Left renal cortex interstitium (tissue), 4 donors: ENCODE results near the gene EPHA10. TPM values are rescaled to one million over a fixed set of nuclear protein-coding genes. Genes with fewer than 3 reads are reported as not detected.
"Not testable (repeated sequence)": the region's sequence is repeated elsewhere in the genome, so short reads cannot be mapped to it uniquely, and the experiment has no call there.

Experiments
- DNase-seq, 4 donors: peaks; one replicate each; pipeline ENCODE4 v3.0.0-alpha.2; 2013; ENCODE audit warnings: low read depth in 4 of 4, low spot score in 2 of 4, missing footprints in 1 of 4
- polyA plus RNA-seq, 4 donors: library from polyadenylated mRNA; unstranded; fragments of 120-200 nt; gene quantifications; one replicate each; pipeline ENCODE4 v1.2.1, GENCODE V29; 2013; ENCODE audit not compliant: insufficient read length in 4 of 4

Gene EPHA10
- polyA plus RNA-seq, 4 donors, result 0.07 to 0.37 (median 0.19) TPM

DNA sequence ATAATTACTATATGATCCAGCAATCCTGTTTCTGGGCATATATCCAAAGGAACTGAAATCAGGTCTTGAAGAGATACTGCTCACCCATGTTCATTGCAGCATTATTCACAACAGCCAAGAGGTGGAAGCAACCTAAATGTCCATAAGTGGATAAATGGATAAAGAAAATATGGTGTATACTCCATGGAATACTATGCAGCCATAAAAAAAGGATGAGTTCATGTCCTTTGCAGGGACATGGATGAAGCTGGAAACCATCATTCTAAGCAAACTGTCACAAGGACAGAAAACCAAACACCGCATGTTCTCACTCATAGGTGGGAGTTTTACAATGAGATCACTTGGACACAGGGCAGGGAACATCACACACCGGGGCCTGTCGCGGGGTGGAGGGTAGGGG is 26.3 kb downstream of the EPHA10 start:
- DNase-seq, result not testable (repeated sequence)

DNA sequence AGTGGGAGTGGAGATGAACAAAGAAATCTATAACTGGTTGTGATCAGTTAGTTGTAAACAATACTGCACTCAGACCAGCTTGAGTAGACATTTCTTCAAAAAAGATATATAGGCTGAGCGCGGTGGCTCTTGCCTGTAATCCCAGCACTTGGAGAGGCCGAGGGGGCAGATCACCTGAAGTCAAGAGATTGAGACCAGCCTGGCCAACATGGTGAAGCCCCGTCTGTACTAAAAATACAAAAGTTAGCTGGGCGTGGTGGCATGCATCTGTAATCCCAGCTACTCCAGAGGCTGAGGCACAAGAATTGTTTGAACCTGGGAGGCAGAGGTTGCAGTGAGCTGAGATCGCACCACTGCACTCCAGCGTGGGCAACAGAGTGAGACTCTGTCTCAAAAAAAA is 26.9 kb downstream of the EPHA10 start:
- not testable (repeated sequence) for DNase-seq

DNA sequence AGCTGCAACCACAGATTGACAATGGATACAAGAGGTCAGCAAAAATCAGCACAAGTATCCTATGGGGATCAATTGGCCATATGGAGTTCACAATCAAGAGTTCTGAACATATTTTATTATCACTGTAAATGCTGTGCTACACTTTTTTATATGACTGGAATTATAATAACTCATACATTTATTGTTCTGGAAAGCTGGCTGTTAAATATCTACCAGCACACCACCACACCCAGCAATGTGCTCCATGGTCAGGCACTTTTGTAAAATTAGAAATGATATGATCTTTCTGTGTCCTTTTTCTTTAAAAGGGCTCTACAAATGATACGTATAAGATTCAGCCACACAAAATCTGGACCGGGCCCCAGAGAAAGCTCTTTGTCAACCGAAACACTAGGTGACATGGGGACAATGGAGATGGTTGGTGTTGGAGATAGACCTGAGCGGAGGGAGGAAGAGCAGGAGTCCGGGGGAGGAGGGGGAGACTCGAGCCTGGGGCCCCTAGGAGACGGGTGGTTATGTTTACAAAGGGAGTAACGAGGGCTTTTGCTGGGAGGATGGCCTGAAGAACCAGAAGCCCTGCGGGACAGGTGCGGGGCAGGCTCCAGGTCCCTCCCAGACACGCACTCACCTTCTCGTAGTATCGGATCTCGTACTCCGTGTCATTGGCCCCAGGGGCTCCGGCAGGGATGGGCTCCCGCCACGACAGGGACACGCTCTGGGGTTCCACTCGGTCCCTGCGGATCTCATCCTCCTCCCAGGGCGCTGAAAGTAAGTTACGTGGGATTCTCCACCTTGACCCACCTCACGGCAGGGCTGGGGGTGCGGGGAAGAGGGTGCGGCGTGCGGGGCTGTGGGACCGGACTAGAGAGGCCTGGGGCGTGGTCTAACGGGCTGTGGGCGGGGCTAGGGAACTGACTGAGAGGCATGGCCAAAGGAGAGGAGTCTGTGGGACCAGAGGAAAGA is 30.0 kb downstream of the EPHA10 start:
- no peak for DNase-seq

DNA sequence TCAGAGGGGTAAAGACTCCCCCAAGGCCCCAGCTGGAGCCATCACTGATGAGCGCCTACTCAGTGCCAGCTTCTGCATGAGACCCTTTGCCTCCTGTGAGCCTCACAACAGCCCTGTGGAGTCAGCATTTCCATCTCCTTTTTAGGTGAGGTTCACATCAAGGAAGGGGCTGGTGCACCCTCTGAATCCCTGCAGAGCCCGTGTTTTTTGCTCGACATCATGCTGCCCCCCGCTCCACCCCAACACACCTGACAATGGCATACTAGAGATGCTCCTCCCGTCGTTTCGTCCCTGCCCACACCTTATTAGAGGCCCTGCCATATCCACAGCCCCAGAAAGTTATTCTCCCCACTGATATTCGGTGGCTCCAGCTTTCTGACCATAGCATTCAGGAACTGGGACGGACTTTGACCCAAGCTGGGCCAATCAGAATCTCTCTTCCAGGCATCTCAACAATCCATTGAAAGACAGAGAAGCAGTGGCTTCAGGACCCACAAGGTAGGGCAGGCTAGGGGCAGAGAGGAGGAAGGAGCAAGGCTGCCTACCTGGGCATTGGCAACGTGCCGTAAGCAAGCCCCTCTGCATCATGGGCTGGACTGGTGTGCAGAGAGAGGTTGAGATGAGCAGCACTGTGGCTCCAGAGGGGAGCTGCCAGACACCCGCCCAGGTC is 32.7 kb downstream of the EPHA10 start:
- no peak for DNase-seq

DNA sequence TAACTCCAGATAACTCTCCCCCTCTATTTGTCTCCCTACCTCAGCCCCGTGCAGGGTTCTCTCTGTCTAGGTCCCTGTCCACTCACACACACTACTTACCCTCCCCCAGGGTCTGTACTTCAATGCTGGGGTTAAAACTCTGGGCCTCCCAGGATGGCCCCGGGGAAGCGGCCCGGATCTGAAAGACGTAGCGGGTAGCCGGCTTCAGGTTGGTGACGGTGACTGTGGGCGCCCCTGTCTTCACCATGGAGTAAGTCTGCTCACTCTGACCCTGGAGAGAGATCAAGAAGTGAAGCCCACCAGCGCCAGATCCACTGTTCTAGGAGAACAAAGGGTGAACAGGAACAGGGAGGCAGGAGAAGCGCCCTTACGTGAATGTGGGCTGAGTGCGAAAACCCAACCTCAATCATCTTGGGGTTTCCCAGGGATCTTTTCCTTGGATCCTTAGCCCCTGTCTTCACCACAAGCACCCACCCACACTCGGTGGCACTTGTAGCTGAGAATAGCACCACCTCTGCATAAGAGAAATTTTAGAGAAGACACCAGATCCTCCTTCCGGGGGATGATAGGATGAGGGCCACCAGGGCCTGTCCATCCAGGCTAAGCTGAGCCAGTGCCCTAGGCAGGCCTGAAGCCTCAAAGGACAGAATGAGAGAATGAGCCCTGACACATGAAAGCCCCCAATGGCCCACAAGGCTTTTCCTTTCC is 33.5 kb downstream of the EPHA10 start:
- DNase-seq, result no peak

DNA sequence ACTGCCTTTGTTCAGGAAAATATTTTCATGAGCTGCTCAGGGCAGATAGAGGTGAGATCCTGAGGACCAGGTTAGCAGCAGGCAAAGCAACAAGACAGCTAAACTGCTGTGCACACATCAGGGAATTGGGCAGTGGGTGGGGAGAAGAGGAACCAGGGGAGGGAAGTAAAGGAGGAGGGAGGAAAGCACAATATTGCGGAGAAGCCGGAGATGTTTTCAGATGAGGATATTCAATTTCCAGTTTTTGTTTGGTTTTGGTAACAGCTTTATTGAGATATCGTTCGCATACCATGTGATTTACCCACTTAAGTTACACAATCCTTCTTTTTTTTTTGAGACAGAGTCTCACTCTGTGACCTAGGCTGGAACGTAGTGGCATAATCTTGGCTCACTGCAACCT is 34.5 kb downstream of the EPHA10 start:
- DNase-seq, result no peak

DNA sequence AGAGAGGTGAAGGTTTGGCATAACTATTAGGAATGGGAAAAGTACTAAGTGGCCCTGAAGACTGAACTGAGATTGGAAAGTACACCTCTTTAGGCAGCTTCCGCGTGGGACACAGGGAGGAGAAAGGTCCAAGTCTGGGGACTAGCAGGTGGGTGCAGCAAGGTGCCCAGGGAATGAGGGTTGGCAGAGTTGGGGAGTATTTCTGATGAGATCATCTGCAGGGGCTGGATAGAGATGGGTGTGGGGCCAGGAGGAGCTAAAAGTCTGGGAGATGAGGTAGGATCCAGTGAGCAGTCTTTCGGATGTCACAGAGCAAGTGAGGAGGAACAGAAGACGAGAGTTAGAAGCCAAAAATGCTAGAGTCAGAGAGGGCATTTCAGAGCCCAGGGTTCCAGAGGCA is 36.5 kb downstream of the EPHA10 start:
- DNase-seq, result no peak

DNA sequence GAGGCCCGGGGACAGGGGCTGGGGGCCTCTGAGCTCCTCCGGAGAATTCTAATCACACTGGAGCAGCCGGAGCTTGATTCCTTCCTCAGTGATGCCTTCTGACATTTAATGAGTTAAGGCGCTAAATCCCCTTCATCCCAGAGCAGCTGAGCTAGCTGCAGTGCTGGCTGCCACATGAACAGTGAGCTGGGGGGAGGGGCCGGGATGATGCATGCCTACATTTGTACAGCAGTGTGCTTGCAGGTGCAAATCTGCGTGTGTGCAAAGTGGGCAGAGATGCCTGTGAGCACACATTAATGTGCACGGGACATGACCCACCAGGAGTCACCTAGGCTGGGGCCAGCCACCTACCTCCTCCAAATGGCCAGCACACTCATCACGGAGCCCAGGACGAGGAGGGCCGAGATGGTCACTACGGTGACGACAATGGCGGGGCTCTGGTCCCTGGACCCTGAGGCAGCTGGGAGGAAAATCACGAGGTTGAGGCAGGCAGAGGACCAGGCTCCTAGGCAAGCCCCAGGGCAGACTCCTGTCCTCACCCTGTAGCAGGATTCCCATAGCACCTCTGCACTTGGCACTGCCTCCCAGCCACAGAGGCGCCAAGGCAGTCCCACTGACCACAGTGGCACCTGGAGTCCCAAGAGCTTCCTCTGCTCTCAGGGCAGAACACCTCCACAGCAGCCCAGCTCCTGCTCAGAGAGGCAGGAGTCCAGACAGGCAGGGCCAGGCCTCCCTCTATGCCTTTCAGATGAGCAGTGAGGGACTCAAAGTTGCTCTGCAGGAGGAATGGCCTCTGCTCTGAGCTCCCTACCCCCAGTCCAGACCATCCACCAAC is 38.0 kb downstream of the EPHA10 start:
- no peak for DNase-seq

DNA sequence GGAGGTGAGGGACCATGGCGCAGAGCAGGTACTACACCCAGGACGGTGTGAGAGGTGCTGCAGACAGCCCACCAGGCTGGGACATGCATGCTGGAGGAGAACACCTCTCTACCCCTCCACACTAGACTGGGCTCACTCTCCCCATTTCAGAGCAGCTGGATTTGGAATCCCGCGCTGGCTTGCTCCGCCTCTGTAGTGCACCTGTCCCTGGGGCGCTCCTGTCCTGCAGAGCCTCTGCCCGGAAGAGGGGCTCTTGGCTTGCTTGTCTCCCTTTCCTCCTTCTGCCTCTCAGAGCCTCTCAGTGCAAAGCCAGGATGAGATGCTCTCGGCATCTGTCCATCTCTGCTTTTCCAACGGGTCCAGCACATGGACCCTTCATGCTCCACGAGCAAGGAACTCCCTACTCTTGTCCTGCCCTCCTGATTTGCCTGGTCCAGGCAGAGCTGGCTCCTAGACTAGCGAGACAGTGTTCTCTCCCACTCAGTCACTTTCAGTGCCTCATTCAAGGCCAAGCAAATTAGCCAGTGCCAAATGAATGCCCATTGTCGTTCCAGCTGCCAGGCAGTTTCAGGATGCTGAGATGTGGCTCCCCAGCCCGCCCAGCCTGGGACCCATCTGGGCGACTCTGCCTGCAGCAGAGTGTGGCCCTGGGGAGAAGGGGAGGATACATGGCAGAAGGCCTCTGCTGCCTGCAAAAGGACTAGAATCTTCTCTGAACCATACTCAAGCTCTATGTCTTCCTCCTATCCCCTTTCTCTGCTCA is 38.9 kb downstream of the EPHA10 start:
- DNase-seq, result no peak

DNA sequence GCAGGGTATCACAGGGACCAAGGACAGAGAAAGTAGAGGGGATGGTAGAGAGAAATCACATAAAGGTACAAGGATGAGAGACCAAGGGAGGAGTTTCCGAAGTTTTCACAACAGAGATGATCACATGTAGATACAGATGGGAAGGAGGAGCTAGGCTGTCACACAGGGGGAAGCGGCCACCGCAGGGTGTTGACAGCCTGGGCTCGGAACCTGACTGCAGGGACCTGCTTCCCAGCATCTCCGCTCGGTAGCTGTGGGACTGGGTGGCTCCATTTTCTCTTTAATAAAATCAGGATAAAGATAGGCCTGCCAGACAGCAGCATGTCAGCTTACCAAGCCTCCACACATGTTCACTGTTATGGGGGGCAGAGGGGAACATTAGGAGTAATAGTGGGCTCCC is 40.3 kb downstream of the EPHA10 start:
- DNase-seq, result no peak

DNA sequence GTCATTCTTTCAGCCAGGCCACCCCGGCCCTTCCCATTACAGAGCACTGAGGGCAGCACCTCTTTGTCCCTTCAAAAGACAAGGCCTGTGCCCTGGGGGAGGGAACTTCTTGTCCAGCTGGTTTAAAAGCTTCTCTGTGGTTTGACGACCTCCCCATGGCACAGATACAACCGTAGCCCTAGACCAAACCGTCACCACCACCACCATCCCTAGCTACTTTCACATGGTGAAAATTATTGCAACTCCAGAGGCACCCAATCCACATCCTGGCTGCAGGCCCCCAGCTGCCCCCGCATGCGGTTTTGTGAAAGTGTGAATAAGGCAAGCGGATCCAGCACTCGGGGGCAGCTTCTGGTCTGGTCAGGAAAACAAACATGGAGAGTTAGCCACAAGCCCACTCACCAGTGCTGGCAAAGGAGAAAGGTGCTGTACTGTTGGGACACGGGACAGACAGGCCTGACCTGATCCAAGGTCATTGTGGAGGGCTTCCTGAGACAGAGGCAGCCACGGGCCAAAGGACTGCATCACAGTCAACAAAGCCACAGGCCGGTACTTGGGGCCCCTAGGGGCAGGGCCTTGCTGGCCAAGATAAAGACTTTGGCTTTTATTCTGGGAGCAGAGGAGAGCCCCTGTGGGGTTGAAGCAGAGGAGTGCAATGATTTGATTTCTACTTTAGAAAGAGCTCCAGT is 41.4 kb downstream of the EPHA10 start:
- DNase-seq, result no peak

DNA sequence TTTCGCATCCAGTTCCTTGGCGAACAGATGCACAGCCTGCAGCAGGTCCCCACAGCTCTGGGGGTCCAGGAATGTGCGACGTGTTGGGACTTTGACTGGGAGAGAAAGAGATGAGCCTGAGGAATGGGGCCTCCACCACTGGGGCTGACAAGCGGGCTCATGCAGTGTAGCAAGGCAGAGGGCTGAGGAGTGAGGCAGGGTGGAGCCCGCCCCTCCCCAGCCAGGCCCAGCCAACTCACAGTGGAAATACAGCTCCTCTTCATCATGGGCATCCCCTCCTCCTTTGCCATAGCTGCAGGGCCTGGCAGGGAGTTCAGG is 41.9 kb downstream of the EPHA10 start:
- DNase-seq, result no peak

DNA sequence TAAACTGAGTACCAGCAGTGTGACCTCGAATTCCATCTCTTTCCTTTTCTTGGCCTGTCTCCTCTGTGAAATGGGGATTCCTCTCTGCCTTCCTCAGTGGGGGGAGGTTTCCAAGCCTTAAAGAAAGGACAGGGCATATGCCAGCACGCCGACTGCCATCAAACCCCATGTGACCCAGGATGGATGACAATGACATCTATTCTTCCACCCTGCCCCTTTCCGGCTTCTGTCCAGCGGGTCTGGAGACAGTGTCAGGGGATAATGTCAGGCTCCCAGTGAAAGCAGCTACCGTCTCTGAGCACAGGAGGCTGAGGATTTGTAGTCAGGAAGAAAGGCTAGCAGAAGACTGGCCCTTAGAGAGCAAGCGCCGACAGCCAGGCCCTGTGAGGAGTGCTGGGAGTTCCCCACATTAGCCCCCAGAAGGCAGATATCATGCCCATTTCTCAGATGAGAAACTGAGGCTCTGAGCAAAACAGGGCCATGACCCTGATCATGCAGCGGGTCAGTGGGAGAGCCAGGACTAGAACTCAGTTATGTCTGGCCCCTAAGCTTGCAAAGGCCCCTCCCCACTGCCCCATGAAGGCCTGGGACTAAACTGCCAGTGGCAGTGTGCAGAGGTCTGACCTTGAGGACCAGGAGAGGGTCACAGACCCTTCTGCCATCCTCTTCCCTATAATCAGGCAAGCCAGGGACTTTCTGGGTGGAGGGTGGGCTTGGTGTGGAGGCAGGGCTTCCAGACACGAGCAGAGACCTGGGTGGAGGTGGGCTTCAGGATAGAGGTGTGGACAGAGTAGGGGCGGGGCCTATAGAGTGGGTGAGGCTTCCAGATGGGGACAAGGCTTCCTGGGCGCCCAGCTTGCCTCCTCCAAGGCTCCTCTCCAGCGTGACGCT is 42.5 kb downstream of the EPHA10 start:
- no peak for DNase-seq

DNA sequence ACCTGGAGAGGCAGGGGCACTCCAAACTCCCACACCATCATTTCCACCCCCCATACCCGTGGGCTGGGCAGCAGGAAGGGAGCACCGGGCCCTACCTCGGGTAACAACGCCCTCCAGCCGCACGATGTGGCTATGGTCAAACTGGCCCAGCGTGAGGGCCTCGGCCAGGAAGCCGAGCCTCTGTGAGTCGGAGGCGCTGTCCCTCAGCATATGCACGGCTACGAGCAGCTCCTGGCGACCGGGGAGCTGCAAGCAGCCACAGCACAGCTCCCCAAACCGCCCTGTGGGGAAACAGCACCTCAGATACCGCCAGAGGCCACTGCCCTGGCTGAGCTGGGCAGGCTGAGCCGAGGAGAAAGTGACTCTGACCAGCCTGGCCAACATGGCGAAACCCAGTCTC is 43.4 kb downstream of the EPHA10 start:
- DNase-seq, result no peak

DNA sequence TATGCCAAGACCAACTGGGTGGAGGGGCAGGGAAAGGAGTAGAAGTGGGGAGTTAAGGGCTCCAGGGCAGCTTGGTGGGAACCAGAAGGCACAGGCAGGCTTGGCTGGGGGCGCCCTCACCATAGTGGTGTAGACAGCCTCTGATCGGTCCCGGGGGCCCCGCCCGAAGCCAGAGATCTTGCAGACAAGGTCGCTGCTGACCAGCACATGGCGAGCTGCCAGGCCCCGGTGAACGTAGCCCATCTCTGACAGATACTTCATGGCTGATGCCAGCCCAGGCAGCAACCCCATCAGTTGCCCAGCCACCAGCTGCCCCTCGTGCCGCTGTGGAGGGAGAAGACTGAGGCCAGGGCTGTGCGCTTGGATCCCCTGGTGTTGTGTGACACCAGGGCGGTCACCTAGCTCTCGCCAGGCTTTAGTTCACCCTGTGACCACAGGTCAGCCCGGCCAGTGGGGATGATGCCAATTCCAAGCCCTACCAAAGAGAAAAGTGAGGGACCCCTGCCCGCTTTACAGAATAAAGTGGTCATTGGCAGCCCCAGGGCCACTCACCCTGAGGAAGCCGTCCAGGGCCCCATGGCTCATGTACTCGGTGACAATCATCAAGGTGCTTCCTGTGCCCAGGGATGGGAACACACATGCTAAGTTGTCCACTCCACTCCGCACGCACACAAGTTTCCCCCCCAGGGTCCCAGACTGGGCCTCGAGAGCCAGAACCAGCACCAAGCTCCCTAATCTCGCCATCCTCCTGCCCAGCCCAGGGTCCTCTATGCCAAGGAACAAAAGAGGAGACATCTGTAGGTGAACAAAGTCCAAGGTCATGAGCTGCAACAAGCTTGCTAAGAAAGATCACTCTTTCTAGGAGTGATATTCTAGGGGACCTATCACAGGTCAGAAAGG is 44.4 kb downstream of the EPHA10 start:
- DNase-seq, result no peak

DNA sequence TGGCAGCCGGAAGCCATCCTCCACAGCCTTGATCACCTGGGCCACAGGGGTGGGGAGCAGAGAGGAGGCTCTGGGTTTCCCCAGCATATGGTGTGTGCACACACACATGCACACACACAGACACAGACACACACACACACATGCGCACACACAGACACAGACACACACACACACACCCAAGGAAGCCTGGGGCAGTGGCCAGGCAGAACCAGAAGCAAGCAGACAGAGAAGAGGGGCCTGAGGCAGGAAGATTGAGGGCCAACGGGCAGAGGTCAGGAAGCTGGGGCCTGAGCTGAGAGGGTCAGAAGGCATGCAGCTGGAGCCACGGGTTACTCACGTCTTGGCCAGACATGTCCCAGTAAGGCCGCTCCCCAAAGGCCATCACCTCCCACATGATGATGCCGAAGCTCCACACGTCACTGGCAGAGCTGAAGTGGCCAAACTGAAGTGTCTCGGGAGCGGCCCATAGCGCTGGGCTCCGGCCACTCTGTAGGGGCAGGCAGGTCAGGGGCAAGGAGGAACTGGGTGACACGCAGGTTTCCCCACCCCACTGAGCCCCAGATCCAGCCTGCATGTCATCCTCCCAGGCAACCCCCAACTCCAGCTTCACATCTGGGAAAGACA is 45.2 kb downstream of the EPHA10 start:
- DNase-seq, result no peak
